Naive B cell (primary cell): Measurements from ENCODE around the gene KDM2A. TPM values are rescaled to one million over a fixed set of nuclear protein-coding genes. Genes with fewer than 3 reads are reported as not detected.
A peak's percentile ranks its signal among the peaks of the same experiment; 100 is the strongest.

Experiments
- ATAC-seq, 2 donors: fragments of 150-1000 bp; cut with Tn5 transposase; 2 replicates each; pipeline ENCODE4 v1.10.0; 2021; ENCODE audit warnings: low read depth in 2 of 2, mild to moderate bottlenecking in 2 of 2, moderate library complexity in 2 of 2
- DNase-seq: peaks from one replicate; pipeline ENCODE4 v3.0.0; 2022
- H3K27ac Mint-ChIP-seq, 6 donors: one replicate each; pipeline ENCODE4 v1.8.0; 2020 to 2022; ENCODE audit warnings: mild to moderate bottlenecking in 6 of 6, mixed read lengths in 6 of 6, moderate library complexity in 5 of 6, inconsistent platforms in 2 of 6
- H3K27me3 Mint-ChIP-seq, 3 donors: one replicate each; pipeline ENCODE4 v1.8.0; 2021 to 2022; ENCODE audit warnings: mixed read lengths in 3 of 3, mild to moderate bottlenecking in 1 of 3
- H3K36me3 Mint-ChIP-seq, 2 donors: one replicate each; pipeline ENCODE4 v1.8.0; 2020 to 2022; ENCODE audit warnings: mixed read lengths in 2 of 2, inconsistent platforms in 1 of 2, mild to moderate bottlenecking in 1 of 2
- H3K4me1 Mint-ChIP-seq, 3 donors: one replicate each; pipeline ENCODE4 v1.8.0; 2020 to 2022; ENCODE audit warnings: mixed read lengths in 3 of 3, inconsistent platforms in 1 of 3, mild to moderate bottlenecking in 1 of 3, moderate library complexity in 1 of 3
- H3K4me3 Mint-ChIP-seq, 8 donors: one replicate each; pipeline ENCODE4 v1.8.0; 2020 to 2022; ENCODE audit warnings: mild to moderate bottlenecking in 8 of 8, mixed read lengths in 8 of 8, moderate library complexity in 8 of 8, inconsistent platforms in 2 of 8
- H3K9me3 Mint-ChIP-seq, 7 donors: one replicate each; pipeline ENCODE4 v1.8.0; 2020 to 2022; ENCODE audit warnings: mixed read lengths in 7 of 7, mild to moderate bottlenecking in 5 of 7, inconsistent platforms in 2 of 7, moderate library complexity in 1 of 7
- polyA plus RNA-seq, 6 donors: library from polyadenylated mRNA; unstranded; fragments of 300-500 nt; fragmentation: Illumina TruSeq; gene quantifications; one replicate each; pipeline ENCODE4 v1.2.3, GENCODE V29; 2021; ENCODE audit warnings: low read depth in 6 of 6

KDM2A gene
- polyA plus RNA-seq, 6 donors from 2014 or later: 3.6 to 26.3 (median 14.9) TPM

DNA sequence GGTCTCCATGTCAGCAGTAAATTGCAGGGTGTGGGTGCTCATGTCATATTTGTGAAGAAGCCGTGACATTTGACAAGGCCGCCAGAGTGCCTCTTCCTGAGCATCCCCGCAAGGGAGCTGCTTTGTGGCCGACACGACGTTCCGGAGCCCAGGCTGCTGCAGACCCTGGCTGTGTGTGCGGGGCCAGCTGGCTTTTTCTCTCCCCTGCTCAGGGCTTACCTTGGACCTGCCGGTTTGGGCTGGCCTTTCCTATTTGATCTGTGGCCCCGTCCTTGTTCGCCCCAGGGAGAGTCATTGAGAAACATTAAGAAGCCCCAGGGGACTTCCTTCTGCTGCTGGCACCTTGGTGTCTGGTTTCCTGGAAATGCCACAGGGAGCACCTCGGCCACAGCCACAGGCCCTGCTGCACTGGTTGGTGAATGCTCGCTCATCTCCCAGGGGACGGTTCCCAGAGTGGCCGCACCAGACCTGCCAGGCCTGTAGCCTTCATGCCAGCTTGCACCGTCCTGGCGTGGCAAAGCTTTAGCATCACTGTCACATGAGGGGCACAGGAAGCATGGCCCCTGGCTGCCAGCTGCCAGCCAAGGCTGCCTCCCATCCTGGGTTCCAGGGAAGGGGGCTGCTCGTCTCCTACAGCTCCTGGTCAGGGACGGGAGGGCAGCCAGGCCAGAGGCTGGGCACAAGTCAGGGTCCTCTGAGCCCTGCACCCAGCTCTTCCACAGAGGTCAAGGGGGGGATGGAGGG is 152.7 kb downstream of the KDM2A start:
- ATAC-seq (peak in 1 of 2 donors; percentile 9), DNase-seq (no peak)
- Mint-ChIP-seq H3K4me1 (peaks cover 70 to 95% (median 88%) of the 10 kb centered on the region in 3 donors), H3K9me3 (no peaks in the 10 kb centered on the region), H3K27me3 (no peaks in the 10 kb centered on the region), H3K27ac (peak overlapping the region; percentile 89 to 94 (median 92)), H3K4me3 (peak overlapping the region; percentile 87 to 100 (median 96)), H3K36me3 (peaks cover 5 to 13% of the 10 kb centered on the region in 2 donors)

- Mint-ChIP-seq H3K9me3 (no peaks in the 10 kb centered on the region), H3K27ac (peak overlapping the region in 5 of 6 donors; percentile 74 to 93 (median 91)), H3K4me1 (peaks cover 69 to 99% (median 90%) of the 10 kb centered on the region in 3 donors), H3K36me3 (peaks cover 5 to 7% of the 10 kb centered on the region in 2 donors), H3K27me3 (no peaks in the 10 kb centered on the region), H3K4me3 (peak overlapping the region; percentile 87 to 100 (median 96))
- ATAC-seq: no peak
- no peak for DNase-seq
These were observed 153.5 kb downstream of the KDM2A start for GRCh38 chr11:67272327-67273259.

GRCh38 chr11:67273260-67273990 is 154.4 kb downstream of the KDM2A start:
- DNase-seq (no peak), ATAC-seq (no peak)
- peak overlapping the region; percentile 68 to 99 (median 95) for H3K4me3 Mint-ChIP-seq
- peaks cover 0 to under 1% of the 10 kb centered on the region in 2 donors for H3K36me3 Mint-ChIP-seq
- peak overlapping the region; percentile 21 to 93 (median 82) for H3K27ac Mint-ChIP-seq
- H3K9me3 Mint-ChIP-seq: no peaks in the 10 kb centered on the region
- peaks cover 64 to 99% (median 88%) of the 10 kb centered on the region in 3 donors for H3K4me1 Mint-ChIP-seq
- no peaks in the 10 kb centered on the region for H3K27me3 Mint-ChIP-seq

DNA sequence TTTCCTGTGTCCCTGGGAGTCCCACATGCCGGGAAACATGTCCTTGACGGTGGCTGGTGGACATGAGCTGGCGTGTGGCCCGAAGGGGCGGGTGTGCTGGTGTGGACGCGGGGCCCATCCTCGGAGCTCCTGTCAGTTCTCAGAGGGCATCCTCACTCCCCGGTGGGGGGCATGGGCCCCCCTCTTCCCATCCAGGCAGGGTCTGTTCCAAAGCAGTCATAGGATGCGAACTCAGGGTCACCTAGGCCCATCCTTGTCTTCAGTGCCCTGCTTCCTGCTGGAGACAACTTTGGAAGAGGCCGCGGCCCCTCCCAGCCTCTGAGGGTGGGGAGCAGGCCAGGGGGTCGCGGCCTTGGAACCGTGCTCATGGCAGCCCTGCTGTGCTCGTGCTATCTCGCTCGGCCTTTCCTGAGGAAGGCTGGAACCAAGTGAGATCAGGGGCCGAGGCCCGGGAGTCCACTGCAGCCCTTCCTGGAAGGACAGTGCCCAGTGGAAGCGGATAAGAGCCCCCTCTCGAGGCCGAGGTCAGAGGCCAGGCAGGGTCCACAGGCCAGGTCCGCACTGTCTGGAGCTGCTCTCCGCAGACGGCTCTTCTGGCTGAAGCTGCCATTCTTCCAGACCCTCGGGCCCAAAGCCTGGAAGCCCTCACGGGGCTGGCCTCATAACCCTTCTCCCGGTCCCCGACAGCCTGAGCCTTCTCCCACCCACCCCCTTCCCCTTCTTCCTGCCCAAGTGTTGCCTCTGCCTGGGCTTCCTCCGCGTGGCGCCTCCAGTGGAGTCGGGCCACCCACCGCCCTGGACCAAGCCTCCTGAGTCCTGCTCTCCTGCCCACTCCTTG is 155.9 kb downstream of the KDM2A start:
- H3K27ac Mint-ChIP-seq: peak overlapping the region; percentile 72 to 94 (median 92)
- H3K36me3 Mint-ChIP-seq: peaks cover 0 to 10% of the 10 kb centered on the region in 2 donors
- no peak for DNase-seq

GRCh38 chr11:67275606-67276409 is 156.7 kb downstream of the KDM2A start:
- H3K27me3 Mint-ChIP-seq: no peaks in the 10 kb centered on the region
- H3K9me3 Mint-ChIP-seq: no peaks in the 10 kb centered on the region
- DNase-seq (no peak), ATAC-seq (no peak)
- H3K4me3 Mint-ChIP-seq: peak overlapping the region; percentile 63 to 99 (median 83)
- H3K36me3 Mint-ChIP-seq: peaks cover 0 to 13% of the 10 kb centered on the region in 2 donors
- peak overlapping the region; percentile 90 to 95 (median 93) for H3K27ac Mint-ChIP-seq
- peaks cover 60 to 90% (median 89%) of the 10 kb centered on the region in 3 donors for H3K4me1 Mint-ChIP-seq

More for the DNA sequence above, 155.9 kb downstream of the KDM2A start:
- ATAC-seq: no peak
- peaks cover 65 to 94% (median 89%) of the 10 kb centered on the region in 3 donors for H3K4me1 Mint-ChIP-seq
- H3K9me3 Mint-ChIP-seq: no peaks in the 10 kb centered on the region
- H3K27me3 Mint-ChIP-seq: no peaks in the 10 kb centered on the region
- peak overlapping the region; percentile 70 to 99 (median 89) for H3K4me3 Mint-ChIP-seq

GRCh38 chr11:67276781-67277230 is 157.7 kb downstream of the KDM2A start:
- no peaks in the 10 kb centered on the region for H3K27me3 Mint-ChIP-seq
- no peak for ATAC-seq
- H3K4me1 Mint-ChIP-seq: peaks cover 50 to 80% (median 80%) of the 10 kb centered on the region in 3 donors
- H3K27ac Mint-ChIP-seq: peak overlapping the region; percentile 91 to 99 (median 95)
- peak overlapping the region; percentile 81 to 99 (median 86) for H3K4me3 Mint-ChIP-seq
- no peaks in the 10 kb centered on the region for H3K9me3 Mint-ChIP-seq
- no peak for DNase-seq
- peaks cover 0 to 13% of the 10 kb centered on the region in 2 donors for H3K36me3 Mint-ChIP-seq

- Mint-ChIP-seq H3K27me3 (no peaks in the 10 kb centered on the region), H3K9me3 (no peaks in the 10 kb centered on the region), H3K27ac (peak overlapping the region; percentile 88 to 99 (median 95)), H3K4me3 (peak overlapping the region; percentile 81 to 99 (median 86)), H3K4me1 (peaks cover 44 to 78% (median 74%) of the 10 kb centered on the region in 3 donors), H3K36me3 (peaks cover 0 to 13% of the 10 kb centered on the region in 2 donors)
- peak; percentile 94 for ATAC-seq
- DNase-seq: peak; percentile 95
These were observed 158.3 kb downstream of the KDM2A start for GRCh38 chr11:67277231-67277961.

DNA sequence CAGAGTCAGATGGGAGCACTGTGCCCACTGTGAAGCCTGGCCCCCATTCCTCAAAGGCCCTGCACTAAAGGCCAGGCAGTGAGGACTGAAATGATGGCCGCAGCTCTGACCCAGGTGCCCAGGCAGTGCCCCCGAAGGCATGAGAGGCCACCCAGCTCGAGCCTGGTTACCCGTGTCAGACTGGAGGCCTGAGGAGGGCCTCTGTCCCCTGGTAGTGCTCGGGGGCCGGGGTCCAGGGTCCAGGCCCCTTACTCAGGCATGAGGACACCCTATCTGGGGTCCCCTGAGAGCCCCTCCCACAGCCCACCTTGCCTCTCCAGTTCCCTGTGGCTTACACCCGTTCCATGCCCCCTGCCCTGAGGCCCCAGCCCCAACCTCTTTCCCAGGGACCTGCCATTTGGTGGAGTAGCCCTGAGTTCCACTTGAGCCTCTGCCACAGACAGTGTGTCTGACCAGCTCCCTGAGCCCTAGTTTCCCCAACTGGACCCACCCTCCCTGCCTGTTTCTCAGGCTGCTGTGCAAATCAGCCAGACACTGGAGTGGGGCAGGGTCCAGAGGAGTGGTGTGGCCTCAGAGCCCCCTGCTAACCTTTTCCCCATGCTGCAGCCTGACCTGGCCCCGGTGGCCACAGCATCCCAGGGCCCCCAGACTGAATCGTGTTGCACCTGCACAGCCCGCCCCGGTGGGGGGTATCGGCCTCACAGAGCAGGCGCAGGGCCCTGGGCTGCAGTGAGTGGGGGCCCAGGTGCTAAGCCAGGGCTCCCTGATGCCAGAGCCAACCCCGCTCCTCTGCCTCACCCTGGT is 159.3 kb downstream of the KDM2A start:
- no peak for DNase-seq
- peak overlapping the region; percentile 88 to 99 (median 93) for H3K27ac Mint-ChIP-seq
- H3K4me1 Mint-ChIP-seq: peaks cover 38 to 68% (median 65%) of the 10 kb centered on the region in 3 donors
- peak overlapping the region; percentile 81 to 99 (median 86) for H3K4me3 Mint-ChIP-seq
- peaks cover 0 to 13% of the 10 kb centered on the region in 2 donors for H3K36me3 Mint-ChIP-seq
- H3K9me3 Mint-ChIP-seq: no peaks in the 10 kb centered on the region
- no peak for ATAC-seq
- H3K27me3 Mint-ChIP-seq: no peaks in the 10 kb centered on the region

GRCh38 chr11:67278939-67279588 is 160.0 kb downstream of the KDM2A start:
- Mint-ChIP-seq H3K36me3 (peaks cover 0 to 13% of the 10 kb centered on the region in 2 donors), H3K4me1 (peaks cover 38 to 73% (median 60%) of the 10 kb centered on the region in 3 donors), H3K9me3 (no peaks in the 10 kb centered on the region)

More at GRCh38 chr11:67278939-67279588, 160.0 kb downstream of the KDM2A start:
- H3K4me3 Mint-ChIP-seq: peak overlapping the region in 7 of 8 donors; percentile 29 to 99 (median 61)
- ATAC-seq: no peak
- peak overlapping the region; percentile 56 to 99 (median 91) for H3K27ac Mint-ChIP-seq
- H3K27me3 Mint-ChIP-seq: no peaks in the 10 kb centered on the region
- no peak for DNase-seq
